ENCODE measurements around the gene JMJD1C.
"Not testable (repeated sequence)": the region's sequence is repeated elsewhere in the genome, so short reads cannot be mapped to it uniquely, and the experiment has no call there.

Gene JMJD1C

GRCh38 chr10:63503395-63503794 is 37.6 kb upstream of the JMJD1C start:
- no peak overlapping the region for H3K4me3 ChIP-seq (ENCODE audit: low read length)
- no peak for TF ChIP-seq CTCF (conservative IDR thresholded peaks at IDR 0.05; ENCODE audit: low read length)
- DNase-seq (ENCODE audit: low read depth): peak; percentile 35

GRCh38 chr10:63502832-63503231 is 37.1 kb upstream of the JMJD1C start:
- no peak for TF ChIP-seq CTCF (conservative IDR thresholded peaks at IDR 0.05; ENCODE audit: low read length)
- H3K4me3 ChIP-seq (ENCODE audit: low read length): no peak overlapping the region
- DNase-seq (ENCODE audit: low read depth): no peak

- DNase-seq (ENCODE audit: low read depth): no peak
- no peak for TF ChIP-seq CTCF (conservative IDR thresholded peaks at IDR 0.05; ENCODE audit: low read length)
- H3K4me3 ChIP-seq (ENCODE audit: low read length): no peak overlapping the region
Measured at GRCh38 chr10:63501954-63502353, 36.2 kb upstream of the JMJD1C start.

GRCh38 chr10:63500551-63500950 is 34.8 kb upstream of the JMJD1C start:
- not testable (repeated sequence) for DNase-seq (ENCODE audit: low read depth); H3K4me3 ChIP-seq (ENCODE audit: low read length)

- no peak overlapping the region for H3K4me3 ChIP-seq (ENCODE audit: low read length)
- TF ChIP-seq CTCF (conservative IDR thresholded peaks at IDR 0.05; ENCODE audit: low read length): no peak
- DNase-seq (ENCODE audit: low read depth): no peak
Measured at GRCh38 chr10:63498665-63499064, 32.9 kb upstream of the JMJD1C start.

GRCh38 chr10:63497321-63497720 is 31.5 kb upstream of the JMJD1C start:
- H3K4me3 ChIP-seq (ENCODE audit: low read length): no peak overlapping the region
- no peak for TF ChIP-seq CTCF (conservative IDR thresholded peaks at IDR 0.05; ENCODE audit: low read length)
- DNase-seq (ENCODE audit: low read depth): no peak

GRCh38 chr10:63496561-63496960 is 30.8 kb upstream of the JMJD1C start:
- no peak overlapping the region for H3K4me3 ChIP-seq (ENCODE audit: low read length)
- no peak for TF ChIP-seq CTCF (conservative IDR thresholded peaks at IDR 0.05; ENCODE audit: low read length)
- DNase-seq (ENCODE audit: low read depth): no peak

GRCh38 chr10:63494951-63495350 is 29.2 kb upstream of the JMJD1C start:
- H3K4me3 ChIP-seq (ENCODE audit: low read length): no peak overlapping the region
- no peak for DNase-seq (ENCODE audit: low read depth)
- TF ChIP-seq CTCF (conservative IDR thresholded peaks at IDR 0.05; ENCODE audit: low read length): no peak

Data from AG10803 (cell line).